Skeletal muscle satellite cell (primary cell): ENCODE data around the gene ITGB6.

Experiments
- H3K27me3 ChIP-seq: 2 replicates; pipeline ENCODE4 v1.7.0; 2013; ENCODE audit warnings: low read length; ENCODE audit not compliant: control insufficient read depth, insufficient read depth
- H3K36me3 ChIP-seq: 2 replicates; pipeline ENCODE4 v1.7.0; 2013; ENCODE audit warnings: mild to moderate bottlenecking, control low read depth, low read length; ENCODE audit not compliant: insufficient read depth
- H3K4me1 ChIP-seq: 2 replicates; pipeline ENCODE4 v1.7.0; 2013; ENCODE audit warnings: low read length; ENCODE audit not compliant: control insufficient read depth, insufficient read depth
- H3K4me2 ChIP-seq: 2 replicates; pipeline ENCODE4 v1.7.0; 2013; ENCODE audit warnings: mild to moderate bottlenecking, low read length
- H3K4me3 ChIP-seq: 2 replicates; pipeline ENCODE4 v1.7.0; 2013; ENCODE audit warnings: low read length
- H3K9ac ChIP-seq: 2 replicates; pipeline ENCODE4 v1.7.0; 2013; ENCODE audit warnings: mild to moderate bottlenecking, low read depth, low read length, moderate library complexity
- H3K9me3 ChIP-seq: replicated peaks from 2 replicates; pipeline ENCODE4 v1.7.0; 2013; ENCODE audit warnings: mild to moderate bottlenecking, control low read depth, low read length

ITGB6 gene

GRCh38 chr2:160075171-160075570 is 124.9 kb downstream of the ITGB6 start:
- H3K4me1 ChIP-seq = peaks cover 16% of the 10 kb centered on the region
- no peak overlapping the region for H3K9ac ChIP-seq
- peak overlapping the region; percentile 8 for H3K4me3 ChIP-seq
- no peaks in the 10 kb centered on the region for H3K36me3 ChIP-seq
- H3K9me3 ChIP-seq = no peaks in the 10 kb centered on the region
- peak overlapping the region; percentile 58 for H3K4me2 ChIP-seq
- H3K27me3 ChIP-seq = no peaks in the 10 kb centered on the region

GRCh38 chr2:160073284-160073888 is 126.7 kb downstream of the ITGB6 start:
- no peaks in the 10 kb centered on the region for H3K36me3 ChIP-seq
- H3K9me3 ChIP-seq = no peaks in the 10 kb centered on the region
- no peak overlapping the region for H3K9ac ChIP-seq
- no peak overlapping the region for H3K4me2 ChIP-seq
- H3K4me1 ChIP-seq = peaks cover 16% of the 10 kb centered on the region
- no peaks in the 10 kb centered on the region for H3K27me3 ChIP-seq
- no peak overlapping the region for H3K4me3 ChIP-seq

GRCh38 chr2:160068906-160069305 is 131.2 kb downstream of the ITGB6 start:
- Histone ChIP-seq H3K4me1 (no peaks in the 10 kb centered on the region), H3K36me3 (no peaks in the 10 kb centered on the region), H3K9me3 (no peaks in the 10 kb centered on the region), H3K9ac (no peak overlapping the region), H3K27me3 (no peaks in the 10 kb centered on the region), H3K4me3 (no peak overlapping the region), H3K4me2 (no peak overlapping the region)

GRCh38 chr2:160064916-160065315 is 135.2 kb downstream of the ITGB6 start:
- Histone ChIP-seq H3K9ac (no peak overlapping the region), H3K4me3 (no peak overlapping the region), H3K9me3 (no peaks in the 10 kb centered on the region), H3K36me3 (no peaks in the 10 kb centered on the region), H3K4me2 (no peak overlapping the region), H3K27me3 (no peaks in the 10 kb centered on the region), H3K4me1 (peaks cover 11% of the 10 kb centered on the region)

GRCh38 chr2:160063879-160064612 is 136.0 kb downstream of the ITGB6 start:
- Histone ChIP-seq H3K27me3 (no peaks in the 10 kb centered on the region), H3K4me1 (peaks cover 11% of the 10 kb centered on the region), H3K4me2 (no peak overlapping the region), H3K4me3 (no peak overlapping the region), H3K36me3 (no peaks in the 10 kb centered on the region), H3K9ac (no peak overlapping the region), H3K9me3 (no peaks in the 10 kb centered on the region)

GRCh38 chr2:160063271-160063670 is 136.8 kb downstream of the ITGB6 start:
- peak overlapping the region; percentile 89 for H3K4me3 ChIP-seq
- H3K9ac ChIP-seq = peak overlapping the region; percentile 86
- H3K9me3 ChIP-seq = no peaks in the 10 kb centered on the region
- H3K4me2 ChIP-seq = peak overlapping the region; percentile 88
- peaks cover 11% of the 10 kb centered on the region for H3K4me1 ChIP-seq
- H3K36me3 ChIP-seq = no peaks in the 10 kb centered on the region
- H3K27me3 ChIP-seq = no peaks in the 10 kb centered on the region

- peak within 1 kb of the TSS; percentile 89 for H3K4me3 ChIP-seq
- no peaks in the 10 kb centered on the region for H3K36me3 ChIP-seq
- no peaks in the 10 kb centered on the region for H3K9me3 ChIP-seq
- peak within 1 kb of the TSS; percentile 88 for H3K4me2 ChIP-seq
- peaks cover 11% of the 10 kb centered on the region for H3K4me1 ChIP-seq
- H3K27me3 ChIP-seq = no peaks in the 10 kb centered on the region
- peak within 1 kb of the TSS; percentile 86 for H3K9ac ChIP-seq
Observed at GRCh38 chr2:160062292-160063005, 137.6 kb downstream of the ITGB6 start, which contains the start of gene PLA2R1. TSS of gene PLA2R1 (minus strand) at chr2:160062615. CDS start at chr2:160062403, 212 bp downstream.

GRCh38 chr2:160061944-160062291 is 138.2 kb downstream of the ITGB6 start:
- peak overlapping the region; percentile 86 for H3K9ac ChIP-seq
- no peaks in the 10 kb centered on the region for H3K9me3 ChIP-seq
- H3K4me3 ChIP-seq = peak overlapping the region; percentile 89
- no peaks in the 10 kb centered on the region for H3K36me3 ChIP-seq
- H3K4me2 ChIP-seq = peak overlapping the region; percentile 88
- H3K4me1 ChIP-seq = peaks cover 11% of the 10 kb centered on the region
- H3K27me3 ChIP-seq = no peaks in the 10 kb centered on the region

- H3K4me2 ChIP-seq = peak overlapping the region; percentile 88
- H3K4me3 ChIP-seq = peak overlapping the region; percentile 89
- peaks cover 11% of the 10 kb centered on the region for H3K4me1 ChIP-seq
- H3K36me3 ChIP-seq = no peaks in the 10 kb centered on the region
- H3K9ac ChIP-seq = peak overlapping the region; percentile 86
- H3K27me3 ChIP-seq = no peaks in the 10 kb centered on the region
- no peaks in the 10 kb centered on the region for H3K9me3 ChIP-seq
Observed at GRCh38 chr2:160061533-160061932, 138.5 kb downstream of the ITGB6 start.

- Histone ChIP-seq H3K36me3 (no peaks in the 10 kb centered on the region), H3K4me3 (no peak overlapping the region), H3K4me1 (peaks cover 13% of the 10 kb centered on the region), H3K4me2 (no peak overlapping the region), H3K9me3 (no peaks in the 10 kb centered on the region), H3K27me3 (no peaks in the 10 kb centered on the region), H3K9ac (no peak overlapping the region)
Observed at GRCh38 chr2:160060297-160060696, 139.8 kb downstream of the ITGB6 start.

GRCh38 chr2:160057356-160057755 is 142.7 kb downstream of the ITGB6 start:
- no peak overlapping the region for H3K4me3 ChIP-seq
- no peaks in the 10 kb centered on the region for H3K9me3 ChIP-seq
- no peak overlapping the region for H3K9ac ChIP-seq
- no peaks in the 10 kb centered on the region for H3K27me3 ChIP-seq
- H3K4me2 ChIP-seq = no peak overlapping the region
- no peaks in the 10 kb centered on the region for H3K36me3 ChIP-seq
- H3K4me1 ChIP-seq = peaks cover 8% of the 10 kb centered on the region
